GM12878 (cell line): ENCODE data around the gene ERMN. TPM values are rescaled to one million over a fixed set of nuclear protein-coding genes. Genes with fewer than 3 reads are reported as not detected.

ENCODE experiments used
- ATF7 ChIP-seq: fragments of 450-650 bp; IDR thresholded peaks from 2 replicates; pipeline ENCODE4 v1.6.1; 2016; ENCODE audit warnings: low read depth, mild to moderate bottlenecking
- BACH1 ChIP-seq: fragments of 450-650 bp; IDR thresholded peaks from 2 replicates; pipeline ENCODE4 v1.6.1; 2017; ENCODE audit warnings: mild to moderate bottlenecking, borderline replicate concordance
- BCL11A ChIP-seq: IDR thresholded peaks from 2 replicates; pipeline ENCODE4 v1.6.1; 2011; ENCODE audit warnings: low read depth, low read length
- BHLHE40 ChIP-seq, 2 experiments: fragments of 450-650 bp in 1 of 2; IDR thresholded peaks; 2 replicates each; pipeline ENCODE4 v1.6.1; 2011 to 2017; ENCODE audit warnings: low read depth in 2 of 2, borderline replicate concordance in 1 of 2, improper control_type of control experiment in 1 of 2, low read length in 1 of 2, mild to moderate bottlenecking in 1 of 2
- CBX5 ChIP-seq: sonication (generic); IDR thresholded peaks from 2 replicates; pipeline ENCODE4 v1.6.1; 2016; ENCODE audit warnings: low read depth, moderate library complexity, mild to moderate bottlenecking, inconsistent platforms
- CHD2 ChIP-seq: IDR thresholded peaks from 2 replicates; pipeline ENCODE4 v1.6.1; 2011; ENCODE audit warnings: low read depth, low read length, improper control_type of control experiment, borderline replicate concordance
- HCFC1 ChIP-seq: fragments of 150-350 bp; IDR thresholded peaks from 2 replicates; pipeline ENCODE4 v1.6.1; 2014; ENCODE audit warnings: low read length
- HDAC2 ChIP-seq: fragments of 200-600 bp; sonication (generic); IDR thresholded peaks from 2 replicates; pipeline ENCODE4 v1.6.1; 2017
- KLF5 ChIP-seq: fragments of 450-650 bp; IDR thresholded peaks from 2 replicates; pipeline ENCODE4 v1.6.1; 2014; ENCODE audit warnings: mild to moderate bottlenecking; ENCODE audit not compliant: partially characterized antibody
- MYB ChIP-seq: fragments of 150-350 bp; IDR thresholded peaks from 2 replicates; pipeline ENCODE4 v1.6.1; 2014; ENCODE audit warnings: mild to moderate bottlenecking, low read depth, low read length, borderline replicate concordance
- NBN ChIP-seq: fragments of 450-650 bp; IDR thresholded peaks from 2 replicates; pipeline ENCODE4 v1.6.1; 2016
- POLR2A ChIP-seq: IDR thresholded peaks from 2 replicates; pipeline ENCODE4 v1.6.1; 2011; ENCODE audit warnings: low read depth, mild to moderate bottlenecking, low read length
- POLR2AphosphoS2 ChIP-seq: IDR thresholded peaks from 2 replicates; pipeline ENCODE4 v1.6.1; 2011; ENCODE audit warnings: low read depth, mild to moderate bottlenecking, low read length, improper control_type of control experiment, moderate library complexity
- SRF ChIP-seq, 2 experiments: IDR thresholded peaks; 2 replicates each; pipeline ENCODE4 v1.6.1; 2011; ENCODE audit warnings: low read depth in 2 of 2, low read length in 2 of 2, mild to moderate bottlenecking in 1 of 2, moderate library complexity in 1 of 2
- ZBED1 ChIP-seq: IDR thresholded peaks from 2 replicates; pipeline ENCODE4 v1.6.1; 2016; ENCODE audit warnings: borderline replicate concordance
- polyA plus RNA-seq, 11 experiments: library from polyadenylated mRNA; depleted of rRNA in 4 of 11; unstranded in 6 of 11; stranded (reverse) in 5 of 11; fragments of >200 nt; fragmentation: Nextera tagmentation in 4 of 11; fragmentation: Illumina TruSeq in 1 of 11; extraction: Ambion mirVana in 4 of 11; extraction: Trizol in 1 of 11; gene quantifications; 1 replicate in 1 of 11; 2 replicates in 10 of 11; pipeline versions ENCODE4 v1.2.1 to v1.2.3, GENCODE V29; 2011 to 2016; ENCODE audit warnings: inconsistent platforms in 2 of 11, missing spikeins in 2 of 11, low read depth in 1 of 11
- total RNA-seq, 4 experiments: library from RNA; depleted of rRNA in 3 of 4; stranded (reverse); fragments of >200 nt in 3 of 4; fragmentation: Illumina TruSeq in 1 of 4; extraction: Trizol in 1 of 4; gene quantifications; 2 replicates each; pipeline versions ENCODE4 v1.2.1 to v1.2.3, GENCODE V29; 2013 to 2021
- TF ChIP-seq, protein P1 (sequence below): IDR thresholded peaks from 2 replicates; pipeline ENCODE4 v1.6.1; 2011; ENCODE audit warnings: low read depth, low read length, improper control_type of control experiment, borderline replicate concordance
- TF ChIP-seq, protein P2 (sequence below): IDR thresholded peaks from 2 replicates; pipeline ENCODE4 v1.6.1; 2012; ENCODE audit warnings: low read length, inconsistent platforms
- TF ChIP-seq, protein P3 (sequence below): fragments of 450-650 bp; formaldehyde crosslinking; IDR thresholded peaks from 2 replicates; pipeline ENCODE4 v1.4.0; 2022; ENCODE audit warnings: mild to moderate bottlenecking, moderate library complexity
- TF ChIP-seq, protein P4 (sequence below): fragments of 450-650 bp; IDR thresholded peaks from 2 replicates; pipeline ENCODE4 v1.6.1; 2018; ENCODE audit warnings: borderline replicate concordance, mild to moderate bottlenecking; ENCODE audit not compliant: partially characterized antibody
- TF ChIP-seq, protein P5 (sequence below): fragments of 450-650 bp; IDR thresholded peaks from 2 replicates; pipeline ENCODE4 v1.6.1; 2017; ENCODE audit warnings: mild to moderate bottlenecking, low read depth, inconsistent platforms; ENCODE audit not compliant: poor library complexity, severe bottlenecking
- TF ChIP-seq, protein P6 (sequence below): IDR thresholded peaks from 2 replicates; pipeline ENCODE4 v1.6.1; 2012; ENCODE audit warnings: low read depth, low read length, improper control_type of control experiment

Gene ERMN
- total and polyA plus RNA-seq, 10 of the 15 experiments (the other 5 are each of a cell fraction or from before 2014, with no cell fraction given), result 0.26 to 5.3 (median 1.5) TPM

DNA sequence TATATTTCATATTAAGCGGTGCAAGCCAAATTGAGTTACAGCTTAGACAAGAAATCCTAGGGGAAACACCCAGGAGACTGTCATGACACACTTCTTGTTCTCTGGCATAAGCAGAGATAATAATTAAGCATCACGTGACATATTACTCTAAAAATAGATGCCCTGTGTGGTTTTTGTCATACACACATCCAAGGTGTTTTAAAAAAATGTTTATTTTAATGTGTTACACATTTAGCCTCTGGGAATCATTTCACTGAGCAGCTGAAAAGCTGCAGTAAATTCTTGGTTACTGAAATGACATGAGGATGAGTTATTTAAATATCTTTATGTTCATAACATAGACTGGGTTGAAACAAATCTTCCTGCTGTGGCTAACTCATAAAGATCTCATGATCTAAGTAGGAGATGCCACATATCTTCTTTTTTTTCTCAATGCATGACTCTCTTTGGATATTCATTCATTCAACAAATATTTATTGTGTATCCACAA is 38.0 kb upstream of the ERMN start (continued):
- TF ChIP-seq, protein P1, sequence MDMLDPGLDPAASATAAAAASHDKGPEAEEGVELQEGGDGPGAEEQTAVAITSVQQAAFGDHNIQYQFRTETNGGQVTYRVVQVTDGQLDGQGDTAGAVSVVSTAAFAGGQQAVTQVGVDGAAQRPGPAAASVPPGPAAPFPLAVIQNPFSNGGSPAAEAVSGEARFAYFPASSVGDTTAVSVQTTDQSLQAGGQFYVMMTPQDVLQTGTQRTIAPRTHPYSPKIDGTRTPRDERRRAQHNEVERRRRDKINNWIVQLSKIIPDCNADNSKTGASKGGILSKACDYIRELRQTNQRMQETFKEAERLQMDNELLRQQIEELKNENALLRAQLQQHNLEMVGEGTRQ, result peak; percentile 33; the same call in 1 of the 2 replicates
- peak; percentile 29; the same call in 1 of the 2 replicates for TF ChIP-seq ATF7
- no peak for TF ChIP-seq KLF5
- TF ChIP-seq HCFC1, result no peak
- TF ChIP-seq, protein P2, sequence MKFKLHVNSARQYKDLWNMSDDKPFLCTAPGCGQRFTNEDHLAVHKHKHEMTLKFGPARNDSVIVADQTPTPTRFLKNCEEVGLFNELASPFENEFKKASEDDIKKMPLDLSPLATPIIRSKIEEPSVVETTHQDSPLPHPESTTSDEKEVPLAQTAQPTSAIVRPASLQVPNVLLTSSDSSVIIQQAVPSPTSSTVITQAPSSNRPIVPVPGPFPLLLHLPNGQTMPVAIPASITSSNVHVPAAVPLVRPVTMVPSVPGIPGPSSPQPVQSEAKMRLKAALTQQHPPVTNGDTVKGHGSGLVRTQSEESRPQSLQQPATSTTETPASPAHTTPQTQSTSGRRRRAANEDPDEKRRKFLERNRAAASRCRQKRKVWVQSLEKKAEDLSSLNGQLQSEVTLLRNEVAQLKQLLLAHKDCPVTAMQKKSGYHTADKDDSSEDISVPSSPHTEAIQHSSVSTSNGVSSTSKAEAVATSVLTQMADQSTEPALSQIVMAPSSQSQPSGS, result peak; percentile 11; the same call in 1 of the 2 replicates
- no peak for TF ChIP-seq HDAC2
- no peak for TF ChIP-seq SRF (IDR thresholded peaks at IDR 0.05; ENCODE audit: low read depth in 2 of 2, low read length in 2 of 2)
- TF ChIP-seq CHD2, result no peak
- TF ChIP-seq, protein P3, sequence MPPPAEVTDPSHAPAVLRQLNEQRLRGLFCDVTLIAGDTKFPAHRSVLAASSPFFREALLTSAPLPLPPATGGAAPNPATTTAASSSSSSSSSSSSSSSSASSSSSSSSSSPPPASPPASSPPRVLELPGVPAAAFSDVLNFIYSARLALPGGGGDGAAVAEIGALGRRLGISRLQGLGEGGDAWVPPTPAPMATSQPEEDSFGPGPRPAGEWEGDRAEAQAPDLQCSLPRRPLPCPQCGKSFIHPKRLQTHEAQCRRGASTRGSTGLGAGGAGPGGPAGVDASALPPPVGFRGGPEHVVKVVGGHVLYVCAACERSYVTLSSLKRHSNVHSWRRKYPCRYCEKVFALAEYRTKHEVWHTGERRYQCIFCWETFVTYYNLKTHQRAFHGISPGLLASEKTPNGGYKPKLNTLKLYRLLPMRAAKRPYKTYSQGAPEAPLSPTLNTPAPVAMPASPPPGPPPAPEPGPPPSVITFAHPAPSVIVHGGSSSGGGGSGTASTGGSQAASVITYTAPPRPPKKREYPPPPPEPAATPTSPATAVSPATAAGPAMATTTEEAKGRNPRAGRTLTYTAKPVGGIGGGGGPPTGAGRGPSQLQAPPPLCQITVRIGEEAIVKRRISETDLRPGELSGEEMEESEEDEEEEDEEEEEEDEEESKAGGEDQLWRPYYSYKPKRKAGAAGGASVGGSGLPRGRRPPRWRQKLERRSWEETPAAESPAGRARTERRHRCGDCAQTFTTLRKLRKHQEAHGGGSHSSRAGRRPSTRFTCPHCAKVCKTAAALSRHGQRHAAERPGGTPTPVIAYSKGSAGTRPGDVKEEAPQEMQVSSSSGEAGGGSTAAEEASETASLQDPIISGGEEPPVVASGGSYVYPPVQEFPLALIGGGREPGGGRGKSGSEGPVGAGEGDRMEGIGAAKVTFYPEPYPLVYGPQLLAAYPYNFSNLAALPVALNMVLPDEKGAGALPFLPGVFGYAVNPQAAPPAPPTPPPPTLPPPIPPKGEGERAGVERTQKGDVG (CRISPR knock-in tag), result 0 out of 2 replicates have a peak, but pooled peaks have one; percentile 20
- no peak for TF ChIP-seq POLR2A
- no peak for TF ChIP-seq BCL11A
- no peak for TF ChIP-seq NBN
- TF ChIP-seq ZBED1, result no peak
- no peak for TF ChIP-seq POLR2AphosphoS2
- peak; percentile 72 to 82 for TF ChIP-seq BHLHE40 (IDR thresholded peaks at IDR 0.05; ENCODE audit: borderline replicate concordance in 1 of 2, low read depth in 2 of 2, low read length in 1 of 2)
- TF ChIP-seq BACH1, result no peak
- TF ChIP-seq CBX5, result no peak
- TF ChIP-seq, protein P4, sequence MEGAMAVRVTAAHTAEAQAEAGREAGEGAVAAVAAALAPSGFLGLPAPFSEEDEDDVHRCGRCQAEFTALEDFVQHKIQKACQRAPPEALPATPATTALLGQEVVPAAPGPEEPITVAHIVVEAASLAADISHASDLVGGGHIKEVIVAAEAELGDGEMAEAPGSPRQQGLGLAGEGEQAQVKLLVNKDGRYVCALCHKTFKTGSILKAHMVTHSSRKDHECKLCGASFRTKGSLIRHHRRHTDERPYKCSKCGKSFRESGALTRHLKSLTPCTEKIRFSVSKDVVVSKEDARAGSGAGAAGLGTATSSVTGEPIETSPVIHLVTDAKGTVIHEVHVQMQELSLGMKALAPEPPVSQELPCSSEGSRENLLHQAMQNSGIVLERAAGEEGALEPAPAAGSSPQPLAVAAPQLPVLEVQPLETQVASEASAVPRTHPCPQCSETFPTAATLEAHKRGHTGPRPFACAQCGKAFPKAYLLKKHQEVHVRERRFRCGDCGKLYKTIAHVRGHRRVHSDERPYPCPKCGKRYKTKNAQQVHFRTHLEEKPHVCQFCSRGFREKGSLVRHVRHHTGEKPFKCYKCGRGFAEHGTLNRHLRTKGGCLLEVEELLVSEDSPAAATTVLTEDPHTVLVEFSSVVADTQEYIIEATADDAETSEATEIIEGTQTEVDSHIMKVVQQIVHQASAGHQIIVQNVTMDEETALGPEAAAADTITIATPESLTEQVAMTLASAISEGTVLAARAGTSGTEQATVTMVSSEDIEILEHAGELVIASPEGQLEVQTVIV, result no peak
- TF ChIP-seq MYB, result no peak
- TF ChIP-seq, protein P5, sequence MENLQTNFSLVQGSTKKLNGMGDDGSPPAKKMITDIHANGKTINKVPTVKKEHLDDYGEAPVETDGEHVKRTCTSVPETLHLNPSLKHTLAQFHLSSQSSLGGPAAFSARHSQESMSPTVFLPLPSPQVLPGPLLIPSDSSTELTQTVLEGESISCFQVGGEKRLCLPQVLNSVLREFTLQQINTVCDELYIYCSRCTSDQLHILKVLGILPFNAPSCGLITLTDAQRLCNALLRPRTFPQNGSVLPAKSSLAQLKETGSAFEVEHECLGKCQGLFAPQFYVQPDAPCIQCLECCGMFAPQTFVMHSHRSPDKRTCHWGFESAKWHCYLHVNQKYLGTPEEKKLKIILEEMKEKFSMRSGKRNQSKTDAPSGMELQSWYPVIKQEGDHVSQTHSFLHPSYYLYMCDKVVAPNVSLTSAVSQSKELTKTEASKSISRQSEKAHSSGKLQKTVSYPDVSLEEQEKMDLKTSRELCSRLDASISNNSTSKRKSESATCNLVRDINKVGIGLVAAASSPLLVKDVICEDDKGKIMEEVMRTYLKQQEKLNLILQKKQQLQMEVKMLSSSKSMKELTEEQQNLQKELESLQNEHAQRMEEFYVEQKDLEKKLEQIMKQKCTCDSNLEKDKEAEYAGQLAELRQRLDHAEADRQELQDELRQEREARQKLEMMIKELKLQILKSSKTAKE, result peak; percentile 46
- TF ChIP-seq, protein P6, sequence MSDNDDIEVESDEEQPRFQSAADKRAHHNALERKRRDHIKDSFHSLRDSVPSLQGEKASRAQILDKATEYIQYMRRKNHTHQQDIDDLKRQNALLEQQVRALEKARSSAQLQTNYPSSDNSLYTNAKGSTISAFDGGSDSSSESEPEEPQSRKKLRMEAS, result no peak
